ENCODE data around the gene STRIP1.

The STRIP1 gene

DNA sequence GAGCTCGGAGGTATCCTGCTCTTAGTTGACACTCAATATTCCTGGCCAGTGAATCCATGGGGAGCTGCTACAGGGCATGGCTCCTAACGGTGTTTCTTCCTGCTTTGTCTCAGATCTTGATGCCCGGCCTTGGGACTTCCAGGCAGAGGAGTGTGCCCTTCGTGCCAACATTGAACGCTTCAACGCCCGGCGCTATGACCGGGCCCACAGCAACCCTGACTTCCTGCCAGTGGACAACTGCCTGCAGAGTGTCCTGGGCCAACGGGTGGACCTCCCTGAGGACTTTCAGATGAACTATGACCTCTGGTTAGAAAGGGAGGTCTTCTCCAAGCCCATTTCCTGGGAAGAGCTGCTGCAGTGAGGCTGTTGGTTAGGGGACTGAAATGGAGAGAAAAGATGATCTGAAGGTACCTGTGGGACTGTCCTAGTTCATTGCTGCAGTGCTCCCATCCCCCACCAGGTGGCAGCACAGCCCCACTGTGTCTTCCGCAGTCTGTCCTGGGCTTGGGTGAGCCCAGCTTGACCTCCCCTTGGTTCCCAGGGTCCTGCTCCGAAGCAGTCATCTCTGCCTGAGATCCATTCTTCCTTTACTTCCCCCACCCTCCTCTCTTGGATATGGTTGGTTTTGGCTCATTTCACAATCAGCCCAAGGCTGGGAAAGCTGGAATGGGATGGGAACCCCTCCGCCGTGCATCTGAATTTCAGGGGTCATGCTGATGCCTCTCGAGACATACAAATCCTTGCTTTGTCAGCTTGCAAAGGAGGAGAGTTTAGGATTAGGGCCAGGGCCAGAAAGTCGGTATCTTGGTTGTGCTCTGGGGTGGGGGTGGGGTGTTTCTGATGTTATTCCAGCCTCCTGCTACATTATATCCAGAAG lies 19.4 kb downstream of the STRIP1 start:
- DNase-seq (ENCODE audit: low spot score) = no peak

DNA sequence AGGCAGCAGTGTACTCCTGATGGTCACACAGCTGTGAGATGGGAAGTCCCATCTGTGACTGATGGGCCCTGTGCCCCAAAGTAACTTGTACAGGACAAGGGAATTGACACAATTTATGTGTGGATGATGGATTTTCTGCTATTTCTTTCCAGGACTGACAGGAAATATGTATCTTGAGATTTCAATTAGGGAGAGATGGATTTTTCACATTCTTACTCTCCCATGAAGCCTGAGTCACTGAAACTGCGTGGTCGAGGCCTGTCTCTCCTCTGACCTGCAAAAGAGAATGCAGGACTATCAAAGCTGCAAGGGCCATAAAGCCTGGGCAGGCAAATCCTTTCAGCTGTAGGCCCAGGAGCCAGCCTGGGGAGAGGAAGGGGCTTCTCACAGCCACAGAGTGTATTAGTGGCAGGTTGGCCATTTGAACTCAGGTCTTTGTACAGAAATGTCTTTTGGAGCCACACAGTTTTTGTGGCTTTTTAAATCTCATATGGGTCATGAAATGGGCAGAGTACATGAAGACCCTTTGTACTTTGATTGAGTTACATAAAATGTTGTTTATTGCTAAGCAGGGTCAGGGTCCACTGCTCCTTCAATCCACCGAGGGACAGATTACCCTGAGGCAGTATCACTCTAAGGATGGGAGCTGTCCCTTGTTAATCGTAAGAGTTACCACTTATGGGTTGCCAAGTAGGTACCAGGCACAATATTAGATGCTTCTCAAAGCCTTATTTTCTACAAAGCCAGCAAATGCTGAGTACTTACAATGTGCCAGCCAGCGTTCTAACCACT lies 21.3 kb downstream of the STRIP1 start:
- no peak for DNase-seq (ENCODE audit: low spot score)

DNA sequence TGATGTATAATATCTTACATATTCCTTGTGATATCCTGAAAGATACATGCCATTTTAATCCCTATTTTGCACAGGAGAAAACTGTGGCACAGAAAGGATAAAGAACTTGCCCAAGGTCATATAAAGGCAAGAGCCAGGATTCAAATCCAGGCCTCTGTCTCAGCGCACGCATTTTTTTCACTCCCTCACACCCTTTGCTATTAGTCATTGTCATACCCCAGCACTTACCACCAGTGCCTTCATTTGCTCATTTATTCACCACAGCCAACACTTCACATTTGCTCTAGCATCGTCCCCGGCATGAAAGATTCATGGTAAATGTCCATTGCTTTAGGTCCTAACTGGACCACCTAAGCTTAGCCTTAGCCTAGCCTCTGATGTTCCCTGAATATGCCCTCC lies 21.9 kb downstream of the STRIP1 start:
- no peak for DNase-seq (ENCODE audit: low spot score)

DNA sequence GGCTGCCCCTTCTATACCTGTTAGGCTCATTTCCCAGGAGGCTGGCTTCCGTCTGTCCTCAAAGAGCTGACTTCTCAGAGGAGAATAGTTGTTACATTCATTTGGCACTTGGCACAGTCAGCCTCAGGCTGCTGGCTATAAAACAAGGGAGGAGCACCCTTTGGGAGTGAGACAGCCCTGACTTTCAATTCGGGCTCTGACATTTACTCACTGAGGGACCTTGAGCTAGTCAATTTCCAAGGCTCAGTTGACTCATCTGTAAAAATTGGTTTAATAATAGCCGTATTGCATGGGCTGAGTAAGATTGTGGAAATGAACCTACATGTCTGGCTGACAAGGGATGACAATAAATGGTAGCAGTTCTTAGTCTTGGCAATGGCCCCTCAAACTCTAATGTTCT lies 22.4 kb downstream of the STRIP1 start:
- DNase-seq (ENCODE audit: low spot score) = no peak

DNA sequence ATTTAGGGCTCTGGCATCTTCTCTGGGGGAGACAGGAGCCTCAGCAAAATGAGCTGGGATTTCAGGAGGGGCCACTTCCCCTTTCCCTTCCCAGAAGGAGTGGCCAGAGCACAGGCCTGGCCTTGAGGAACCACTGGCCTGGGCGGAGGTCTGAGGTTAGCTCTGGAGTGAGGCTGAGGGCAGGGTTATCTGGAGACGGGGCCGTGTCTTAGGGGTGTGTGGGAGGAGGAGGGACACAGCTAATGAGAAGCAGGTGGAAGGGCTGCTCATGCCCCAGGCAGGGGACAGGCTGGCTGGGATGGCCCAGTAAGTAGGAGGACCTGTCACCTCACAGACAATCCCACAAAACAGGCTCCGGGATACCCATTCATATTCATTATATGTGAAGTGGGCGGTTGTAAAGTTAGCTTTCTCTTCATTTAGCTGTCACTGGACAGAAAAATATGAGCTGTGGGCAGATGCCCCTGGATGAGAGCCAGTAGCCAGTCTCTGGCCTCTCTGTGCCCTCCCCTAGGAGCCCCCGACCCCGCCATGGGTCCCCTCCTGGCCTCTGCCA lies 23.6 kb downstream of the STRIP1 start:
- no peak for DNase-seq (ENCODE audit: low spot score)

DNA sequence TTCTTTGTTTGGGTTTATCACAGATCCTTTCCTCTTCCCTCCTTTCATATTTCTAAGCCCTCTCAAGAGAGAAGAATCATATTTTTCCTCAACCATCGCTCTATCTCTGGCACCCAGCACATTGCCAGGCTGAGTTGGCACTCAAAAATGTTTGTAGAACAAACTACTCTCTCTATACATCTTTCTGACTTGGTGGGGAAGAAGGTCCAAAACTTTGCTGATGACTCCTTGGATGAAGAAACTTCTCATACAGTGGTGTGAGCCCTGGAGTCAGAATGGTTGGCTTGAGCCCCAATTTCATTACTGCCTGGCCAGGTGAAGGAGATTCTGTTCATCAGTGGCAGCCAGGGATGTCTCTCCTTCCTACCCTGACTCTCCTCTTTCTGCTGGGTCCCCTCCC lies 24.2 kb downstream of the STRIP1 start:
- no peak for DNase-seq (ENCODE audit: low spot score)

DNA sequence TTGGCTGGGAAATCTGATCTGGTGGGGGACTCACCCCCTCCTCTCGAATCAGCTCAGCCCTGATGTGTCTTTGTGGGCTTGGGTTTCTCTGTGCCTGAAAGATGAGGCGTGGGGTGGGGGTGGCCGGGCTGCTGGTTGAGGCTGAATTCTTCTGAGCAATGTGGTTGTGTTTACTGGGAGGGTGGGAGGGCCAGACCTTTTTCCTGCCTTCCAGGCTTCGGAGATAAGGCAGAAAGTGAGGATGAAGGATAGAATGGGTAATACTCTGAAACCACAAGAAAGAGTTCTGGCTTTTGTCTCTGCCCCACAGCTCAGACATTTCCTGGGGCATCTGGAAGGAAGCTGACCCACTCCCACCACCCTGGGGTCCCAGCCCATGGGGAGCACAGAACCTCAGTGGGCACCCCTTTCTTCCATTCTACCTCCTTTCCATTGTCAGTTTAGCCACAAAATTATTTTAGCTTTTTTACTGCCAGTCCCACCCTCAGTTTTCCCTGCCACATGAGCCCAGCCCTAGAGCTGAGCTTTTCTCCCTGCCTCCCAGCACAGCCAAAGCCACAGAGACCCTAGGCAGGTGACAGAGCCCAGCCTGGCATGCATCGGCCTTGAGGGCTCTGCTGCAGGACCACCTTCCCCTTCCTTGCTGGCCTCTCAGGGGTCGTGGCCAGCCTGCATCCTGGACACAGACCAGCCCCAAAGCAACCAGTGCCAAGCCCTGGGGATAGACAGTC lies 24.9 kb downstream of the STRIP1 start:
- DNase-seq (ENCODE audit: low spot score) = no peak

DNA sequence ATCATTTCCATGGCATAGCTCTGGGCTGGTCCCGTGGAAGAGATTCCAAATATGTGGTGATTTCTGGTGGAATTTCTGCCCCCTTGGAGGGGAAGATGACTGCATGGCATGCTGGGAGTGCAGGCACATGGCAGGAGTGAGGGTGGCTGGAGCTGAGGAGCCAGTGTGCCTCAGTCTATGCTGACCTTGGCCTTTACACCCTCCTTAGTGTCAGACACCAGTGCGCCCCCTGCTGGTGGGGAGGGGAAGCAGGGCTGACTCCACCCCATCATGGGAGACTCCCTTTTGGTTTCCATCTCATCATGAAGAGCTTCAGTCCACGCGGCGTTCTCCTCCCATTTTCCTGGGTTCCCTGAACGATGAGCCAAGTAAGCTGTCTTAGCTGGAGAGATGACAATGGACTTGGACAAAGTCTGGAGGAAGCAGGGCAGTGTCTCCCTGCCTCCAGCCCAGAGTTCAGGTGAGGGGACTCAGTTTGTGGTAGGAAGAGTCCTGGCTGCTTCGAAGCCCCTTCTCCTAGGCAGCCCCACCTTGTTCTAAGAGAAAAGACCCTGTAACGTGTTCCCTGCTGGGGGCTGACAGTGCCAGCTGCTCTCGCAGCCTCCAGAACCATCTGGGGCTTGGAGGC lies 25.7 kb downstream of the STRIP1 start:
- DNase-seq (ENCODE audit: low spot score) = peak; percentile 31

DNA sequence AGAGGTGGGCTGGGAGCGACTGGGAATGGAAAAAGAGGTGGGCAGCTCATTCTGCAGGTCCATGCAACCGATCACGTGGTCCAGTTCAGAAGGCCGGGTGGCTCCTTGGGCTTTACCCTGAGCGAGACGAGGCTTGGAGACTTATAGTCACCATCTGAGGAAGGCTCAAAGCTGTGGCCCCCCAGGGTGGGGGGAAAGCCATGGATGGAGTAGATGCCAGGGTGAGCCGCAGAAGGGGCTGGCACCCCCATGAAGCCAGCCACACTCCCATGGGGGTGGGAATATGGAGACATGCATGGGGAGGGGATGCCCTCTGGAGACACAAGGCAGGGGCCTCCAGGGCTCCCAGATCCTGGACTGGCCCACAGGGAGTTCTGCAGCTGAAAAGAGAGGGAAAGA lies 26.2 kb downstream of the STRIP1 start:
- DNase-seq (ENCODE audit: low spot score) = no peak

DNA sequence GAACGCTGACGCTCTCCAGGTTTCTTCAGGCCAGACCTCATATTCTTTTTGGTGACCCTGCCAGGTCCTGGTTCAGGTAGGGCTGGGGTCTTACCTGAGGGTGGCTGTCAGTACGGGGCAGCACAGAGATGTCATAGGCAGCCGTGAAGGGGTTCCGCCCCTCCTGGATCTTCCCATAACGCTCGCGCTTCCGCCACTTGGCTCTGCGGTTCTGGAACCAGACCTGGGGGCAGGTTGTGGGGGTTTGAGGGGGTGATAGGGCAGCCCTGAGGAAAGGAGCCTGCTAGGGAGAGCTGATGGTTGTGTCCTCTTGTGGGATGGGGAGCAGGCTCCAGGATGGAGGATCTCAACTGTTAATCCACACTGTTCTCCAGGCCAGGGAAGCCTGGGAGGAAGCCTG lies 26.9 kb downstream of the STRIP1 start:
- DNase-seq (ENCODE audit: low spot score) = no peak

DNA sequence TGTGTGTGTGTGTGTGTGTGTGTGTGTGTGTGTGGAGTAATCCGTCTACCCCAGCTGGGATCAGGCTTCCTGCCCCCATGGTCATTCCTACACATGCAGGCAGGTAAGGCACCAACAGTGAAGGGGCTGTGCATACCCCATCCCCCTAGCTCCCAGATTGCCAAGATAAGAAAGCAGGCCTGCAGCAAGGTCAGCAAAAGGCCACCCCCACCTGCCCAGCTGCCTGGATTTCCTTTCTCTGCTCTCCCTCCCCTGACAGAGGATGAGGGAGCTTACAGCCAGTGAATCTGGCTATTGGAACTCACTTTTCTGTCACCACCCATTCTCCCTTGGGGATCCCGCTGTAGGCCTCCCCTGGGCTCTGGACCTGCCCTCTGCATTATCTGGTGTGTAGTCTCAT lies 28.2 kb downstream of the STRIP1 start:
- no peak for DNase-seq (ENCODE audit: low spot score)

DNA sequence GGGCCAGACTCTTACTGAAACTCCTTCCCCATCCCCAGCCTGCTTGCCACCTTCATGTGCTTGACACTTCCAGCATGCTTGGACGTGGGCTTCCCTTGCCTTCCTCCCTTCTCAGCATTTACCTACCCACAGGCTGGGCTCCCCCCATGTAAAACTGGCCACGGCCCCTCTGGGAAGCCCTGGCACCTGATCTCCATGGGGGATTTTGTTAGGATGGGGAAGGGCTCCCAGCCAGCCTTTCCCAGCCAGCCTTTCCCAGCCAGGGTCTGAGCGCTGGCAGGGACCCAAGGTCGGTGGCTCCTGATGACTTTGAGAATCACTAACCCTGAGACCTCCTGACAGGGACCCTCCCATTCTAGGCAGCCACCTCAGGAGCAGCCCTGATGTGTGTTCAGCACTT lies 29.4 kb downstream of the STRIP1 start:
- no peak for DNase-seq (ENCODE audit: low spot score)

DNA sequence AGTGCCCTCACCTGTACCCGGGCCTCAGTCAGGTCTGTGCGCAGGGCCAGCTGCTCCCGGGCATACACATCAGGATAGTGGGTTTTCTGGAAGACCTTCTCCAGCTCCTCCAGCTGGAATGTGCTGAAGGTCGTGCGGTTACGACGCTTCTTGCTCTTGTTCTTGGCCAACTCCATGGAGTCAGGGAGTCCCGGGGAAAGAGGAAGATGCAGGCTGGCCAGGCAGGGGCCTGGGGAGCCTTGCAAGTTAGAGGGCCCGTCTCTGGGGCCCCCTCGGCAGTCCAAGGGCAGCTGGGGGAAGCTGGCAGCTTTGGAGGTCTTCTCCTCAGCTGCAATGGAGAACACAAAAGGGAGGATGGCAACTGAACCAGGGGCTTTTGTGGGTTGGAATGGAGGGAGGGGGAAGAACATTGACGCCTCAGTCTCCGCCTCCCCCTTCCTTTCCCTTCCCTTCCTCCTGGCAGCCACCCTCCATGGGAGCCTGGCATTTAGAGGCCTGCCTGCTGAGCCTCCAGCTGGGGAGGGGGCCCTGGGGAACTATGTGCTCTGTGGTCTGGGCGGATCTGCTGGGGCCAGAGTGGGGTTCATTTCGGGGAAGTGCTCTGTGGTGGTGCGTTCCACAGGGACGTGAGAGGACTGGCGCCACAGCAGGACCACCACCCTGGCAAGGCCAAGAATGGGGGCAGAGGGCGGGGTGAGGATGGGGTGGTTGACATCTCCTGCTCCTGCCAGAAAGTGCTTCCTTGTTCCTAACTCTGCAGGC lies 30.3 kb downstream of the STRIP1 start:
- DNase-seq (ENCODE audit: low spot score) = no peak

DNA sequence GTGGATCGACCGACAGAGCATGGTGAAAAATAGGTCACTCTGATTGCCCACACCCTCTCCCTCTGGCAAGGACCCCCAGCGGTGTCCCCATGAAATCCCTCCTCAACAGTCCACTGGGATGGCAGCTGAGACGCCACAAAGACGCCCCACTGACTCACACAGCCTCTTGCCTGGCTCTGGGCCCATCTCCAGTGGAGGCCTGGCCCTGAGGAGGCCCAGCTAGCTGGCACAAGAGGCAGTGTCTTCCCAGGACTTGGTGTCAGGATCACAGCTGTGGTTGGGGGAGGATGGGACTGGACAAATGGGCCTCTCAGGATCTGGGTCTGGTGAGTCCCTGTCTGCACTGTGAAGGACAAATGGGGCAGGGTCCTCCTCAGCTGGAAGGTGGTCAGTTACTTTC lies 31.4 kb downstream of the STRIP1 start:
- no peak for DNase-seq (ENCODE audit: low spot score)

DNA sequence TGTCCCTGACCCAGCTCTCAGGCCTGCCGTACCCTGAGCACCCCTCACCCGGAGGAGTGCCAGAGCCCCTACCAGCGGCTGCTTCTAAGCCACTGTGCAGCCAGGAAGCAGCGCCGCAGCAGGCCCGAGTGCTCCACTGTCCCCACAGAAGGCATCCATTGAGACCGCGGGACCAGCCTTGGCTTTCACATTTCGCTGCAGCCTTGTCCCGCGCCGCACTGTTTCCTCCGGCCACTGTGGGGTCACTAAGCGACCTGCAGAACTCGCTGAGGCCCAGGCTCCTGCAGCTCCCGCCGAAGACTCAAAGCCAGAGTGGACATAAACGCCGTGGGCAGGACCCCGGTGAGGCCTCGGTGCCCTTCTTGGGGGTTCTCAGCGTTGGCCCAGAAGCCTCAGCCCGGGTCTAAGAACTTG lies 33.1 kb downstream of the STRIP1 start:
- DNase-seq (ENCODE audit: low spot score) = no peak

DNA sequence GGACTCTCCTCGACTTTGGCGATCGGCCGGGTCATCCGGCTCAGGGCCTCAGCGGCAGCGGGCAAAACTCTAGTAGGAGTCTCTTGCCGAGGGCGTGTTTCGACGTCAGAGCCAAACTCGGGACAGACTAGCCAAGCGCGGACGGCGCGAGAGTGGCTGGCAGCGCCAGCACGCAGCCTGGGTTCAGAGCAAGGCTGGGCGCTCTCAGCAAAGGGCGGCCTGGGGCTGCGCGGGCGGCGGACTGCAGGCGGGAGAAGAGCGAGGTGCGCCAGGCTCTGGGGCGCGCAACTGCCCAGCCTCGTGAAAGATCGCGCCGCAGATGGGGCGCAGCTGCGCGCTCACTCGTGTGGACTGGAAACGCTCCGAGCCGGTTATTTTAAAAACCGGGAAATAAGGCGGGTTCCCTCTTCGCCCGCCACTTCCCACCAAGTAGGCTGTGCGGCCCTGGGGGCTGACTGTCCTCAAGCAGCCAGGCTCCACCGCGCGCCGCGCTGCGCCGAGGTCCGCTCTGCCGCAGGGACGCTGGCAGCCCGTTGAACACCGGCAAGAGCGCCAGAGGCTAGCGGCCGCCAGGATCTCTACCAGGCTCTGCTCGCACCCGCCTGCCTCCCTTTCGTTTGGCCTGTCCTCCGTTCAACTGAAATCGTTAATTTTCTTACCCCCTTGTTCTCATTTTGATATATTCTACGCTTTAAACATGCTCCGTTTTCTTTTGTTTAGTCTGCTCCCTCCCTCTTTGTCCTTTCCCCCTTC lies 33.6 kb downstream of the STRIP1 start:
- DNase-seq (ENCODE audit: low spot score) = no peak

DNA sequence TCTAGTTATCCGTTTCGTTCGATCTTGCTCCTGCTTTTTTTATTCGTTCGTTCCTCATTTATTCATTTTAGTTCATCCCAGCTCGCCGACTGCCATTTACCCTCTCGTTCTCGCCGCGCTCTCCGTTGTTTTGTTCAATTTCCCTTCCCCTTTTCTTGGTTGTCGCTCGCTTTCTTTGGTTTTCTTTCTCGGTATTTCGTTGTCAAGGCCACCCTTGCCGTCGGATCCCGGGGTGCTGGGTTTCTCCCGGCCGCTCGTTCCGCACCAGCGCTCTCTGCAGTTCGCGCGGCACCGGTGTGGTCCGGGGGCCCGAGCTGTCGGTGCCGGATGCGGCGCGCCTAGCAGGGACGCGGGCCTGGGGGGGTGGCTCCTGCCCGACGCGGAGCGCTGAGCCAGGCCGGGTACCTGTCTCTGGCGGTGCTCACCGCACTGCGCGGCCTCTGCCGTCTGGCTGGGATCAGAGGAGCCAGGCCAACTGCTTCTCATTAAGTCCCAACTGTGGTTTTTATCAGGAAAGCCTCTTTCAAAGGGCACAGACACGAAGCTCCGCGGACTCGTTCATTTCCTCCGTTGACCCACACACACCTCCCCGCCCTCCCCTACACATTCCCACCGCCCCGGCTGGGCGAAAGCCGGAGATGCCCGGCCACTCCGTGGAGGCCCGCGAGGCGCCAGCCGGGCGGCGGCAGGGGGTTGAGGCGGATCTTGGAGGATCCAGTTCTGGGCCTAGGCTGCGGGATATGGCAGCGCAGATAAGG lies 34.4 kb downstream of the STRIP1 start:
- DNase-seq (ENCODE audit: low spot score) = no peak

DNA sequence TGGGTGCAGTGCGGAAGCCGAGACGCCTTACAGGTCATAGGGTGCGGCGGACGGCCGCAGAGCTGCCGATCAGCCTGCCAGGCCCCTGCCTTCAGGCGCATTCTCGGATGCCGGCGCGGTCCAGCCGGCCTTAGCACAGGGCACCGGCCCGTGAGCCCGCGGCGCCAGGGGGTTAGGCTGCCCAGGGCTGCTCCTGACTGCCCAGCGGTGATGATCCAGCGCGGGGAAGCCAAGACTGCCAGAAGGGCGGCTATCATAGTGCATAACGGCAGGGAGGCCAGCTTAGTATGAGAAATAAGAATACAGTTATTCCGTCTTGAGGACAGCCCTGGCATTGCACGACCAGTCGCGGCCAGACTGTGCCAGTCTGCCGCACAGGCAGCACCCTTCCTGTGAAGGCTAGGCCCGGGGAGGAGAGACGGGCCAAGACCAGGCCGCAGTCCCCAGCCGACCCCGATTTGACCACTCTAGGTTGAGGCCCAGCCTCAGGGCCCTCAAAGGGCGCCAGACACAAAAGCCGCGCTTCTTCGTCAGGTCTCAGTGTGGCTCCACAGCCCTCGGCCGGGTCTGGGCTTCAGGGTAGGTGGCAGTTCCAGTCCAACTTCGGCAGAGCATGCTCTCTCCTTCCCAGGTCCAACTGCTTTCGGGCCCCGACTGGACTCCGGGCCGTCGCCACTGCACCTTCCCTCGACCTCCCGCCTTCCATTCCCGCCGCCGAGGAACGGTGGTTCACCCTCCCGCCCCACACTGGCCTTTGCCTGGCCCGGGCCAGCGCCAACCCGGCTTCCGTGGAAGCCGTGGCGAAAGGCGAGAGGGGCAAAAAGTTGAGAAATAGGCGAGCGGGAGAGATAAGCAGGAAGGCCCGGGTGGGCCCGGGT lies 35.2 kb downstream of the STRIP1 start:
- DNase-seq (ENCODE audit: low spot score) = no peak

DNA sequence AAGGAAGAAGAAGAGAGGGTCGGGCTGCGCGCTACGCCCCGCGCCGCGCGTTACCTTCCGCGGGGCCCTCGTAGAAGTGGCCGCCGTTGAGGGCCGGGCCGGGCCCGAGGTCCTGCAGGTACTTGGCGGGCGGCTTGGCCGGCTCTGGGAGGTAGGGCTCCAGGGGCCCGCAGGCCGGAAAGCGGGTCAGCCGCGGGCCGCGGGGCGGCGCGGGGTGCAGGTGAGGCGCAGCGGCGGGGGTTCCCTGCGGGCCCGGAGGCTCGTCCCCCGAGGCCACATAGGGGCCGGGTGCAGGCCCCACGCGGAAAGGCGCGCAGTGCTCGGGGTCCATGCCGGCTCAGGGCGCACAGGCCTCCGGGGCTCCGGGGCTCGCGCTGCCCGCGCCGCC lies 35.9 kb downstream of the STRIP1 start:
- no peak for DNase-seq (ENCODE audit: low spot score)

Data from RKO (cell line).